ENCODE measurements around the gene SGCD. TPM values are rescaled to one million over a fixed set of nuclear protein-coding genes. Genes with fewer than 3 reads are reported as not detected.

SGCD gene
- polyA plus RNA-seq, 1 donor (not counting 4 experiments of a cell fraction or from before 2014, with no cell fraction given) = not detected

DNA sequence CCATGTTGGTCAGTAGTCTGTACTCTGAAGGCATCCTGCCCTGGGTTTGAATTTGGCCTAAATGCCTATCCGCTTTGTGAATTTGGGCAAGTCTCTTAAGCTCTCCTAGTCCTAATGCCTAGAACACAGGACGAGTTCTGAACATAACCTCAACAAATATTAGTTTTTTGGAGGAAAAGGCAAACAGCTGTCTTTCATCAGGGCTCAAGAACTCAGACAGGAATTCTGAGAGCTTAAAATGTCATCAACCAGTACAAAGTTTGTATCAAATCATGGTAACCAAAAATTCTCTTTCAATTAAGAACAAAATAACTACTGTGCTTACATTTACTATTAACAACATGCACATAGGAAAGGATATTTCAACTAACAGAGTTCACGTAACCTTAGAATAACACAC is 340.7 kb downstream of the SGCD start:
- Histone ChIP-seq H3K9me1 (ENCODE audit: control insufficient read depth, extremely low read depth, insufficient read depth, low read length) (no peaks in the 10 kb centered on the region), H3K4me2 (ENCODE audit: control insufficient read depth, extremely low read depth, insufficient read depth, low read depth, low read length) (no peak overlapping the region), H3K27me3 (ENCODE audit: control insufficient read depth, extremely low read depth, insufficient read depth, low read length) (no peaks in the 10 kb centered on the region), H3K4me1 (ENCODE audit: control insufficient read depth, extremely low read depth, insufficient read depth, low read length) (no peaks in the 10 kb centered on the region), H3K9ac (ENCODE audit: control insufficient read depth, extremely low read depth, insufficient read depth, low read length) (no peak overlapping the region), H3K36me3 (ENCODE audit: control insufficient read depth in 2 of 2, extremely low read depth in 1 of 2, insufficient read depth in 2 of 2, low read length in 2 of 2) (no peaks in the 10 kb centered on the region), H3K9me3 (ENCODE audit: control insufficient read depth, low read depth, low read length) (peaks cover 2% of the 10 kb centered on the region), H4K20me1 (ENCODE audit: control insufficient read depth, extremely low read depth, insufficient read depth, low read length) (no peaks in the 10 kb centered on the region), H2AFZ (ENCODE audit: control insufficient read depth, low read length) (no peak overlapping the region), H3K27ac (ENCODE audit: control insufficient read depth, insufficient read depth, low read length) (no peak overlapping the region), H3K4me3 (ENCODE audit: control insufficient read depth in 2 of 3, extremely low read depth in 1 of 3, insufficient read depth in 2 of 3, low read depth in 1 of 3, low read length in 3 of 3) (no peak overlapping the region), H3K79me2 (ENCODE audit: control insufficient read depth, insufficient read depth, low read length) (no peaks in the 10 kb centered on the region)
- FAIRE-seq = no peak
- no peak for DNase-seq (ENCODE audit: low read depth, low spot score)
- TF ChIP-seq, protein P1, sequence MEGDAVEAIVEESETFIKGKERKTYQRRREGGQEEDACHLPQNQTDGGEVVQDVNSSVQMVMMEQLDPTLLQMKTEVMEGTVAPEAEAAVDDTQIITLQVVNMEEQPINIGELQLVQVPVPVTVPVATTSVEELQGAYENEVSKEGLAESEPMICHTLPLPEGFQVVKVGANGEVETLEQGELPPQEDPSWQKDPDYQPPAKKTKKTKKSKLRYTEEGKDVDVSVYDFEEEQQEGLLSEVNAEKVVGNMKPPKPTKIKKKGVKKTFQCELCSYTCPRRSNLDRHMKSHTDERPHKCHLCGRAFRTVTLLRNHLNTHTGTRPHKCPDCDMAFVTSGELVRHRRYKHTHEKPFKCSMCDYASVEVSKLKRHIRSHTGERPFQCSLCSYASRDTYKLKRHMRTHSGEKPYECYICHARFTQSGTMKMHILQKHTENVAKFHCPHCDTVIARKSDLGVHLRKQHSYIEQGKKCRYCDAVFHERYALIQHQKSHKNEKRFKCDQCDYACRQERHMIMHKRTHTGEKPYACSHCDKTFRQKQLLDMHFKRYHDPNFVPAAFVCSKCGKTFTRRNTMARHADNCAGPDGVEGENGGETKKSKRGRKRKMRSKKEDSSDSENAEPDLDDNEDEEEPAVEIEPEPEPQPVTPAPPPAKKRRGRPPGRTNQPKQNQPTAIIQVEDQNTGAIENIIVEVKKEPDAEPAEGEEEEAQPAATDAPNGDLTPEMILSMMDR (optimal IDR thresholded peaks at IDR 0.05 in 1 of 3, IDR thresholded peaks at IDR 0.05 in 1 of 3, conservative IDR thresholded peaks at IDR 0.05 in 1 of 3; ENCODE audit: extremely low read depth in 1 of 3, insufficient read depth in 2 of 3, low read length in 3 of 3) = no peak
- no peak for TF ChIP-seq EZH2 (IDR thresholded peaks at IDR 0.05; ENCODE audit: low read length)
- dilution Hi-C loops (cut with MboI; ENCODE audit: extremely low pct_ligation_motif_present, low sequenced_read_pairs) = no loop called here

DNA sequence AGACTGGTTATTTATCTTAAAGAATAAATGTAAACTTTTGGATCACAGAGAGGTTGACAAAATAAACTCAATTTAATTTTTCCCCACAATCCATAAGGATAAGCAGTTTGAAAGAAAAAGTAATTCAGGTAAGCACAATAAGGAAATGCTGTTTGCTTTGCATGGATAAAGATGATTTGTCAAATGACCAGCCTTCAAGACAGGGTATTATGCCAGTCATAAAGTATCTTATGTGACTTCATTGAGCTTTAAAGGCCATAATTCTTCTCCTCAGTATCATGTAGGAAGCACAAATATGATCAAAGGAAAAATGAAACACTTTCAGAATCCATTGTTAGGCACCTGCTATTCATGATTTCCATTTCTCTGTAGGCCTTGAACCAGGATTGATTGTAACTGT is 342.5 kb downstream of the SGCD start:
- FAIRE-seq (no peak), DNase-seq (ENCODE audit: low read depth, low spot score) (no peak)
- no peak for TF ChIP-seq EZH2 (IDR thresholded peaks at IDR 0.05; ENCODE audit: low read length)
- TF ChIP-seq, protein P1 (optimal IDR thresholded peaks at IDR 0.05 in 1 of 3, IDR thresholded peaks at IDR 0.05 in 1 of 3, conservative IDR thresholded peaks at IDR 0.05 in 1 of 3; ENCODE audit: extremely low read depth in 1 of 3, insufficient read depth in 2 of 3, low read length in 3 of 3) = no peak
- Histone ChIP-seq H2AFZ (ENCODE audit: control insufficient read depth, low read length) (no peak overlapping the region), H3K36me3 (ENCODE audit: control insufficient read depth in 2 of 2, extremely low read depth in 1 of 2, insufficient read depth in 2 of 2, low read length in 2 of 2) (no peaks in the 10 kb centered on the region), H3K4me3 (ENCODE audit: control insufficient read depth in 2 of 3, extremely low read depth in 1 of 3, insufficient read depth in 2 of 3, low read depth in 1 of 3, low read length in 3 of 3) (no peak overlapping the region), H3K79me2 (ENCODE audit: control insufficient read depth, insufficient read depth, low read length) (no peaks in the 10 kb centered on the region), H4K20me1 (ENCODE audit: control insufficient read depth, extremely low read depth, insufficient read depth, low read length) (no peaks in the 10 kb centered on the region), H3K27ac (ENCODE audit: control insufficient read depth, insufficient read depth, low read length) (no peak overlapping the region), H3K9me3 (ENCODE audit: control insufficient read depth, low read depth, low read length) (peaks cover 2% of the 10 kb centered on the region), H3K27me3 (ENCODE audit: control insufficient read depth, extremely low read depth, insufficient read depth, low read length) (no peaks in the 10 kb centered on the region), H3K9ac (ENCODE audit: control insufficient read depth, extremely low read depth, insufficient read depth, low read length) (no peak overlapping the region), H3K4me1 (ENCODE audit: control insufficient read depth, extremely low read depth, insufficient read depth, low read length) (no peaks in the 10 kb centered on the region), H3K9me1 (ENCODE audit: control insufficient read depth, extremely low read depth, insufficient read depth, low read length) (no peaks in the 10 kb centered on the region), H3K4me2 (ENCODE audit: control insufficient read depth, extremely low read depth, insufficient read depth, low read depth, low read length) (no peak overlapping the region)
- dilution Hi-C loops (cut with MboI; ENCODE audit: extremely low pct_ligation_motif_present, low sequenced_read_pairs) = no loop called here
